HEK293 (cell line): Measurements from ENCODE around the gene LARP1.

ENCODE experiments used
- ATF2 ChIP-seq: fragments of 450-650 bp; formaldehyde crosslinking; IDR thresholded peaks from 2 replicates; pipeline ENCODE4 v1.5.1; 2016; ENCODE audit warnings: missing biosample characterization, missing genetic modification characterization, low read depth
- CTCF ChIP-seq: fragments of 450-650 bp; formaldehyde crosslinking; IDR thresholded peaks from 2 replicates; pipeline ENCODE4 v1.5.1; 2016; ENCODE audit warnings: missing biosample characterization, missing genetic modification characterization
- EGR2 ChIP-seq: fragments of 450-650 bp; formaldehyde crosslinking; IDR thresholded peaks from 2 replicates; pipeline ENCODE4 v1.5.1; 2016; ENCODE audit warnings: low read depth, missing biosample characterization, missing genetic modification characterization
- GFI1B ChIP-seq: fragments of 450-650 bp; formaldehyde crosslinking; IDR thresholded peaks from 2 replicates; pipeline ENCODE4 v1.5.1; 2016; ENCODE audit warnings: missing biosample characterization, missing genetic modification characterization
- KLF16 ChIP-seq: fragments of 450-650 bp; formaldehyde crosslinking; IDR thresholded peaks from 2 replicates; pipeline ENCODE4 v1.5.1; 2017; ENCODE audit warnings: missing biosample characterization, missing genetic modification characterization
- MEIS1 ChIP-seq: sonication (generic); formaldehyde crosslinking; IDR thresholded peaks from 2 replicates; pipeline ENCODE4 v1.8.1; 2022; ENCODE audit warnings: missing genetic modification reagents, mild to moderate bottlenecking, borderline replicate concordance
- OSR2 ChIP-seq: fragments of 450-650 bp; formaldehyde crosslinking; IDR thresholded peaks from 2 replicates; pipeline ENCODE4 v1.5.1; 2016; ENCODE audit warnings: missing biosample characterization, missing genetic modification characterization
- SCRT1 ChIP-seq: fragments of 450-650 bp; formaldehyde crosslinking; IDR thresholded peaks from 2 replicates; pipeline ENCODE4 v1.5.1; 2016; ENCODE audit warnings: missing biosample characterization, missing genetic modification characterization, borderline replicate concordance
- SP2 ChIP-seq: fragments of 450-650 bp; formaldehyde crosslinking; IDR thresholded peaks from 2 replicates; pipeline ENCODE4 v1.5.1; 2016; ENCODE audit warnings: missing biosample characterization, missing genetic modification characterization
- SP7 ChIP-seq: fragments of 450-650 bp; formaldehyde crosslinking; IDR thresholded peaks from 2 replicates; pipeline ENCODE4 v1.5.1; 2016; ENCODE audit warnings: missing biosample characterization, missing genetic modification characterization
- ZBTB1 ChIP-seq: fragments of 450-650 bp; formaldehyde crosslinking; IDR thresholded peaks from 2 replicates; pipeline ENCODE4 v1.5.1; 2016; ENCODE audit warnings: missing biosample characterization, missing genetic modification characterization
- ZBTB21 ChIP-seq: fragments of 450-650 bp; formaldehyde crosslinking; IDR thresholded peaks from 2 replicates; pipeline ENCODE4 v1.5.1; 2017; ENCODE audit warnings: missing biosample characterization, missing genetic modification characterization
- ZNF18 ChIP-seq: fragments of 450-650 bp; formaldehyde crosslinking; IDR thresholded peaks from 2 replicates; pipeline ENCODE4 v1.5.1; 2016; ENCODE audit warnings: missing biosample characterization, missing genetic modification characterization
- ZNF184 ChIP-seq: fragments of 450-650 bp; IDR thresholded peaks from 2 replicates; pipeline ENCODE4 v1.5.1; 2018; ENCODE audit warnings: missing biosample characterization, mild to moderate bottlenecking, missing genetic modification characterization
- ZNF24 ChIP-seq: fragments of 450-650 bp; formaldehyde crosslinking; IDR thresholded peaks from 2 replicates; pipeline ENCODE4 v1.5.1; 2016; ENCODE audit warnings: missing biosample characterization, missing genetic modification characterization
- ZNF335 ChIP-seq: fragments of 450-650 bp; formaldehyde crosslinking; conservative IDR thresholded peaks from 2 replicates; pipeline ENCODE4 v1.5.1; 2016; ENCODE audit warnings: missing biosample characterization, missing genetic modification characterization
- ZNF341 ChIP-seq: fragments of 450-650 bp; formaldehyde crosslinking; IDR thresholded peaks from 2 replicates; pipeline ENCODE4; 2016; ENCODE audit warnings: low read depth, missing biosample characterization, missing genetic modification characterization
- ZNF426 ChIP-seq: fragments of 450-650 bp; formaldehyde crosslinking; IDR thresholded peaks from 2 replicates; pipeline ENCODE4 v1.5.1; 2017; ENCODE audit warnings: missing biosample characterization, missing genetic modification characterization, mild to moderate bottlenecking, inconsistent platforms, moderate library complexity
- ZNF510 ChIP-seq: fragments of 450-650 bp; formaldehyde crosslinking; IDR thresholded peaks from 2 replicates; pipeline ENCODE4 v1.5.1; 2018; ENCODE audit warnings: mild to moderate bottlenecking, missing genetic modification characterization, missing biosample characterization; ENCODE audit not compliant: insufficient replicate concordance
- ZNF513 ChIP-seq: fragments of 450-650 bp; IDR thresholded peaks from 2 replicates; pipeline ENCODE4 v1.5.1; 2018; ENCODE audit warnings: missing biosample characterization, missing genetic modification characterization
- ZNF596 ChIP-seq: fragments of 450-650 bp; IDR thresholded peaks from 2 replicates; pipeline ENCODE4 v1.5.0; 2018; ENCODE audit warnings: missing biosample characterization, mild to moderate bottlenecking, missing genetic modification characterization, moderate library complexity
- ZNF626 ChIP-seq: fragments of 450-650 bp; sonication (Bioruptor Pico); formaldehyde crosslinking; IDR thresholded peaks from 2 replicates; pipeline ENCODE4 v1.5.1; 2018; ENCODE audit warnings: missing biosample characterization, missing genetic modification characterization, inconsistent platforms
- ZNF785 ChIP-seq: fragments of 450-650 bp; formaldehyde crosslinking; IDR thresholded peaks from 2 replicates; pipeline ENCODE4 v1.5.1; 2016; ENCODE audit warnings: missing biosample characterization, missing genetic modification characterization
- ZSCAN30 ChIP-seq: fragments of 450-650 bp; IDR thresholded peaks from 2 replicates; pipeline ENCODE4 v1.5.1; 2018; ENCODE audit warnings: missing biosample characterization, mild to moderate bottlenecking, missing genetic modification characterization, moderate library complexity
- TF ChIP-seq, protein P1 (sequence below): fragments of 450-650 bp; formaldehyde crosslinking; IDR thresholded peaks from 2 replicates; pipeline ENCODE4 v1.5.1; 2016; ENCODE audit warnings: missing biosample characterization, missing genetic modification characterization
- TF ChIP-seq, protein P2 (sequence below): fragments of 450-650 bp; formaldehyde crosslinking; IDR thresholded peaks from 2 replicates; pipeline ENCODE4 v1.5.0; 2017; ENCODE audit warnings: missing biosample characterization, missing genetic modification characterization, borderline replicate concordance

LARP1 gene

DNA sequence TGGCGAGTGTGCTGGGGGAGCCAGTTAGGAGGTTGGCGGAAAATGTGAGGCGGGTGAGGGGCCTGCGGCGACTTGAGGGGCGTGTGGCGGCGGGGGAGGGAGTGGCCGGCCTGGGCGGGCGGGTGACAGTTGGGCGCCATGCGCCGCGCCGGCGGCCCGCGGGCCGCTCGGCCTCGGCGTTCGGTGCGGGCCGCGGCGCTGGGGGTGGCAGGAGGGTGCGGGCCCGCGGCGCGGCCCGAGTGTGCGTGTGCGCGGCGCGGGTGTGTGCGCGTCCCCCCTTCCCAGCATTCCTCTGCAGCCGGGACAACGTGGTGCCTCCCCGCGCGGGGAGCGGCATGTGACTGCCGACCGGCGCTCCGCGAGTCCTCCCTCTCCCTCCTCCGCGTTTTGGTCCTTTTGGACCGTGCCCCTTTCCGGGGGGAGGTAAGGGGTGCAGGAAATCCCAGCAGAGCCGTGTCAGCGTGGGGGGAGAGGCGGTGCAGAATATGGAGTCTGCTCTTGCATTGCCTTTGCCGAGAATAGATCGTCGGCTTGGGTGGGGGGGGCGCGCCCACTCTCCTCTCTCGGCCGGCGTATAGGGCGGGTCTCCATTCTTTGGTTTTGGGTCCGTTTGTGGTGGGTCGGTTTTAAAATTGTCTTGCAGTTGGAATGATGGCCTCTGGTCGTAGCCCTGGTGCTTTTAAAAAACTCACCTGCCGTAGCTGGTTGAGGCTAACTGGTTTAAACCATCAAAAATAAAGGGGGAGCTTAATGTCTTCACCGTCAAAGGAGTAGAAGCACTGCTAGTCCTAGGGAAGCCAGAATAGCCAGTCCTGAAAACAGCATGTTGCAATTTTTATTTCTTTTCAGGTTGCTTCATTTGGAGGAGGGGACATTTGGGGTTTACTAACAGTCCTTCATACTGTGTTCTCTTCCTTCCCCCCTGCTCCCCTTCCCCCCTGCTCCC lies 2.0 kb downstream of the LARP1 start (continued):
- no peak for TF ChIP-seq ZNF513 (tag by site-specific recombination)
- TF ChIP-seq EGR2 (tag by site-specific recombination): peak; percentile 91
- TF ChIP-seq, protein P1, sequence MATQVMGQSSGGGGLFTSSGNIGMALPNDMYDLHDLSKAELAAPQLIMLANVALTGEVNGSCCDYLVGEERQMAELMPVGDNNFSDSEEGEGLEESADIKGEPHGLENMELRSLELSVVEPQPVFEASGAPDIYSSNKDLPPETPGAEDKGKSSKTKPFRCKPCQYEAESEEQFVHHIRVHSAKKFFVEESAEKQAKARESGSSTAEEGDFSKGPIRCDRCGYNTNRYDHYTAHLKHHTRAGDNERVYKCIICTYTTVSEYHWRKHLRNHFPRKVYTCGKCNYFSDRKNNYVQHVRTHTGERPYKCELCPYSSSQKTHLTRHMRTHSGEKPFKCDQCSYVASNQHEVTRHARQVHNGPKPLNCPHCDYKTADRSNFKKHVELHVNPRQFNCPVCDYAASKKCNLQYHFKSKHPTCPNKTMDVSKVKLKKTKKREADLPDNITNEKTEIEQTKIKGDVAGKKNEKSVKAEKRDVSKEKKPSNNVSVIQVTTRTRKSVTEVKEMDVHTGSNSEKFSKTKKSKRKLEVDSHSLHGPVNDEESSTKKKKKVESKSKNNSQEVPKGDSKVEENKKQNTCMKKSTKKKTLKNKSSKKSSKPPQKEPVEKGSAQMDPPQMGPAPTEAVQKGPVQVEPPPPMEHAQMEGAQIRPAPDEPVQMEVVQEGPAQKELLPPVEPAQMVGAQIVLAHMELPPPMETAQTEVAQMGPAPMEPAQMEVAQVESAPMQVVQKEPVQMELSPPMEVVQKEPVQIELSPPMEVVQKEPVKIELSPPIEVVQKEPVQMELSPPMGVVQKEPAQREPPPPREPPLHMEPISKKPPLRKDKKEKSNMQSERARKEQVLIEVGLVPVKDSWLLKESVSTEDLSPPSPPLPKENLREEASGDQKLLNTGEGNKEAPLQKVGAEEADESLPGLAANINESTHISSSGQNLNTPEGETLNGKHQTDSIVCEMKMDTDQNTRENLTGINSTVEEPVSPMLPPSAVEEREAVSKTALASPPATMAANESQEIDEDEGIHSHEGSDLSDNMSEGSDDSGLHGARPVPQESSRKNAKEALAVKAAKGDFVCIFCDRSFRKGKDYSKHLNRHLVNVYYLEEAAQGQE: no peak
- no peak for TF ChIP-seq ZNF184
- TF ChIP-seq GFI1B (tag by site-specific recombination): no peak
- TF ChIP-seq ZNF510 (tag by site-specific recombination): no peak
- TF ChIP-seq KLF16 (tag by site-specific recombination): no peak
- no peak; the same call in 1 of the 2 replicates for TF ChIP-seq SP7 (tag by site-specific recombination)
- 0 out of 2 replicates have a peak, but pooled peaks have one; percentile 49 for TF ChIP-seq ZNF24 (tag by site-specific recombination)
- no peak for TF ChIP-seq OSR2 (tag by site-specific recombination)
- no peak for TF ChIP-seq MEIS1 (CRISPR knock-in tag)
- no peak for TF ChIP-seq ZNF596 (tag by site-specific recombination)
- peak; percentile 72 for TF ChIP-seq SP2
- TF ChIP-seq ZNF426: no peak
- no peak for TF ChIP-seq ZBTB21 (tag by site-specific recombination)
- TF ChIP-seq ZNF335: peak; percentile 71
- no peak for TF ChIP-seq ZNF626 (tag by site-specific recombination)
- TF ChIP-seq ZSCAN30 (tag by site-specific recombination): peak; percentile 75
- no peak for TF ChIP-seq ATF2 (tag by site-specific recombination)
- no peak for TF ChIP-seq ZBTB1 (tag by site-specific recombination)
- TF ChIP-seq SCRT1 (tag by site-specific recombination): no peak
- TF ChIP-seq CTCF (tag by site-specific recombination): 0 out of 2 replicates have a peak, but pooled peaks have one; percentile 13
- TF ChIP-seq ZNF341 (tag by site-specific recombination): peak; percentile 86
- TF ChIP-seq ZNF785 (tag by site-specific recombination): no peak
- TF ChIP-seq ZNF18 (tag by site-specific recombination): no peak
- TF ChIP-seq, protein P2, sequence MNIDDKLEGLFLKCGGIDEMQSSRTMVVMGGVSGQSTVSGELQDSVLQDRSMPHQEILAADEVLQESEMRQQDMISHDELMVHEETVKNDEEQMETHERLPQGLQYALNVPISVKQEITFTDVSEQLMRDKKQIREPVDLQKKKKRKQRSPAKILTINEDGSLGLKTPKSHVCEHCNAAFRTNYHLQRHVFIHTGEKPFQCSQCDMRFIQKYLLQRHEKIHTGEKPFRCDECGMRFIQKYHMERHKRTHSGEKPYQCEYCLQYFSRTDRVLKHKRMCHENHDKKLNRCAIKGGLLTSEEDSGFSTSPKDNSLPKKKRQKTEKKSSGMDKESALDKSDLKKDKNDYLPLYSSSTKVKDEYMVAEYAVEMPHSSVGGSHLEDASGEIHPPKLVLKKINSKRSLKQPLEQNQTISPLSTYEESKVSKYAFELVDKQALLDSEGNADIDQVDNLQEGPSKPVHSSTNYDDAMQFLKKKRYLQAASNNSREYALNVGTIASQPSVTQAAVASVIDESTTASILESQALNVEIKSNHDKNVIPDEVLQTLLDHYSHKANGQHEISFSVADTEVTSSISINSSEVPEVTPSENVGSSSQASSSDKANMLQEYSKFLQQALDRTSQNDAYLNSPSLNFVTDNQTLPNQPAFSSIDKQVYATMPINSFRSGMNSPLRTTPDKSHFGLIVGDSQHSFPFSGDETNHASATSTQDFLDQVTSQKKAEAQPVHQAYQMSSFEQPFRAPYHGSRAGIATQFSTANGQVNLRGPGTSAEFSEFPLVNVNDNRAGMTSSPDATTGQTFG (tag by site-specific recombination): no peak
